Upper lobe of left lung (tissue), 6 donors: ENCODE data around the gene CALY. TPM values are rescaled to one million over a fixed set of nuclear protein-coding genes. Genes with fewer than 3 reads are reported as not detected.
A peak's percentile ranks its signal among the peaks of the same experiment; 100 is the strongest.
"Not testable (repeated sequence)": the region's sequence is repeated elsewhere in the genome, so short reads cannot be mapped to it uniquely, and the experiment has no call there.

ENCODE experiments used
- ATAC-seq, 2 donors: fragments of 200-7000 bp; cut with Tn5 transposase; one replicate each; pipeline ENCODE4 v1.9.1; 2022; ENCODE audit warnings: mild to moderate bottlenecking in 2 of 2, moderate library complexity in 2 of 2; ENCODE audit not compliant: low FRiP score in 2 of 2
- DNase-seq, 2 donors: peaks; one replicate each; pipeline ENCODE4 v3.0.0-alpha.2; 2019 to 2020
- H3K27ac ChIP-seq, 4 donors: fragments of 200-600 bp; sonication (generic); one replicate each; pipeline ENCODE4 v1.5.1; 2016 to 2019
- H3K27me3 ChIP-seq, 4 donors: fragments of 200-600 bp; sonication (generic); one replicate each; pipeline ENCODE4 v1.5.1; 2017 to 2019
- H3K36me3 ChIP-seq, 4 donors: fragments of 200-600 bp; sonication (generic); one replicate each; pipeline ENCODE4 v1.5.1; 2016 to 2019
- H3K4me1 ChIP-seq, 4 donors: fragments of 200-600 bp; sonication (generic); one replicate each; pipeline ENCODE4 v1.5.1; 2018 to 2019
- H3K4me3 ChIP-seq, 4 donors: fragments of 200-600 bp; sonication (generic); one replicate each; pipeline ENCODE4 v1.5.1; 2017 to 2019; ENCODE audit warnings: mild to moderate bottlenecking in 2 of 4, moderate library complexity in 1 of 4
- H3K9me3 ChIP-seq, 4 donors: fragments of 200-600 bp; sonication (generic); one replicate each; pipeline ENCODE4 v1.5.1; 2018 to 2019
- CTCF ChIP-seq, 6 experiments: fragments of 450-650 bp in 4 of 6; fragments of 200-600 bp in 2 of 6; sonication (generic) in 2 of 6; IDR thresholded peaks; one replicate each; pipeline ENCODE4 v1.5.1; 2016 to 2019; ENCODE audit warnings: antibody characterized with exemption in 6 of 6
- EP300 ChIP-seq, 4 donors: sonication (generic); formaldehyde crosslinking; IDR thresholded peaks; one replicate each; pipeline ENCODE4 v1.5.1; 2017; ENCODE audit warnings: antibody characterized with exemption in 4 of 4, control low read depth in 2 of 4
- POLR2A ChIP-seq, 4 donors: fragments of 450-650 bp; IDR thresholded peaks; one replicate each; pipeline ENCODE4 v1.5.1; 2016 to 2017; ENCODE audit warnings: antibody characterized with exemption in 4 of 4, mild to moderate bottlenecking in 2 of 4
- POLR2AphosphoS5 ChIP-seq, 2 donors: sonication (generic); formaldehyde crosslinking; IDR thresholded peaks; one replicate each; pipeline ENCODE4 v1.5.1; 2017; ENCODE audit warnings: antibody characterized with exemption in 2 of 2
- WGBS, 2 donors: methylation state at CpG; one replicate each; pipeline ENCODE4 v1.1.5; 2017 to 2018; 5-methylcytosine and 5-hydroxymethylcytosine counted together
- total RNA-seq, 6 donors: library from RNA; depleted of rRNA in 4 of 6; stranded (reverse); fragments of >200 nt in 4 of 6; gene quantifications; one replicate each; pipeline versions ENCODE4 v1.1.0 to v1.2.1, GENCODE V29; 2016 to 2021
- donor health status: DM: no; HTN: no; CAD: no; lungs with moderate emphysema.
- donor health status: DM: no; HTN: yes; CAD: no; lungs with severe emphysema.

CALY gene
- total RNA-seq, 6 donors from 2014 or later, result 7.4 TPM; not detected in 5

GRCh38 chr10:133324857-133325260, 11.8 kb downstream of the CALY start:
- Histone ChIP-seq H3K4me3 (peak overlapping the region in 1 of 4 donors; percentile 42), H3K4me1 (peaks cover 17 to 31% (median 22%) of the 10 kb centered on the region in 4 donors), H3K36me3 (no peaks in the 10 kb centered on the region), H3K9me3 (no peaks in the 10 kb centered on the region), H3K27me3 (peaks cover 11 to 51% (median 40%) of the 10 kb centered on the region in 4 donors), H3K27ac (no peak overlapping the region)
- no peak for ATAC-seq
- DNase-seq, result peak in 1 of 2 donors; percentile 81
- TF ChIP-seq POLR2AphosphoS5 (IDR thresholded peaks at IDR 0.05) (no peak), POLR2A (IDR thresholded peaks at IDR 0.05) (no peak), CTCF (IDR thresholded peaks at IDR 0.05) (no peak), EP300 (IDR thresholded peaks at IDR 0.05) (no peak)
- WGBS, 2 donors, result 25% methylated on average over 13 of the region's 20 CpGs; no CpG with 5 or more reads in 1 of the 2 donors

GRCh38 chr10:133324198-133324792, 12.4 kb downstream of the CALY start:
- no peaks in the 10 kb centered on the region for H3K9me3 ChIP-seq
- peak in 1 of 2 donors; percentile 52 for ATAC-seq

GRCh38 chr10:133322064-133322709, 14.5 kb downstream of the CALY start:
- H3K4me1 ChIP-seq, result peaks cover 20 to 31% (median 23%) of the 10 kb centered on the region in 4 donors
- 66 to 73% methylated on average over 11 of the region's 14 CpGs for WGBS, 2 donors
- peaks cover 10 to 27% (median 25%) of the 10 kb centered on the region in 4 donors for H3K27me3 ChIP-seq
- not testable (repeated sequence) for H3K27ac ChIP-seq, H3K36me3 ChIP-seq, H3K9me3 ChIP-seq, DNase-seq, H3K4me3 ChIP-seq, ATAC-seq

More at GRCh38 chr10:133324198-133324792, 12.4 kb downstream of the CALY start:
- H3K27ac ChIP-seq, result no peak overlapping the region
- DNase-seq, result peak; percentile 51 to 79
- TF ChIP-seq POLR2AphosphoS5 (IDR thresholded peaks at IDR 0.05) (no peak), EP300 (IDR thresholded peaks at IDR 0.05) (no peak), POLR2A (IDR thresholded peaks at IDR 0.05) (no peak), CTCF (IDR thresholded peaks at IDR 0.05) (no peak)
- H3K36me3 ChIP-seq, result no peaks in the 10 kb centered on the region
- peak overlapping the region in 1 of 4 donors; percentile 12 for H3K4me3 ChIP-seq
- 17 to 33% methylated on average over 1 to 4 of the region's 13 CpGs for WGBS, 2 donors
- peaks cover 11 to 48% (median 37%) of the 10 kb centered on the region in 4 donors for H3K27me3 ChIP-seq
- peaks cover 15 to 25% (median 17%) of the 10 kb centered on the region in 4 donors for H3K4me1 ChIP-seq

- WGBS, 2 donors, result 91 to 96% methylated on average over 3 to 6 of the region's 6 CpGs
- H3K4me3 ChIP-seq, DNase-seq, H3K9me3 ChIP-seq, ATAC-seq, H3K27ac ChIP-seq, H3K36me3 ChIP-seq: not testable (repeated sequence)
- peaks cover 0 to 14% (median 13%) of the 10 kb centered on the region in 4 donors for H3K27me3 ChIP-seq
- peaks cover 19 to 26% (median 20%) of the 10 kb centered on the region in 4 donors for H3K4me1 ChIP-seq
These were observed 15.8 kb downstream of the CALY start for GRCh38 chr10:133320852-133321422.

- Histone ChIP-seq H3K4me3 (peak overlapping the region in 3 of 4 donors; percentile 21 to 45 (median 35)), H3K9me3 (no peaks in the 10 kb centered on the region), H3K36me3 (no peaks in the 10 kb centered on the region), H3K4me1 (peaks cover 5 to 11% (median 7%) of the 10 kb centered on the region in 4 donors), H3K27me3 (no peaks in the 10 kb centered on the region), H3K27ac (no peak overlapping the region)
- TF ChIP-seq EP300 (IDR thresholded peaks at IDR 0.05) (no peak), CTCF (IDR thresholded peaks at IDR 0.05) (peak; percentile 49 to 87 (median 83)), POLR2AphosphoS5 (IDR thresholded peaks at IDR 0.05) (no peak)
- DNase-seq, result peak; percentile 74 to 93
- WGBS, 2 donors, result 1 to 21% methylated on average over 17 of the region's 51 CpGs
- peak; percentile 90 to 92 for ATAC-seq
These were observed 18.1 kb downstream of the CALY start for GRCh38 chr10:133318494-133319127.
